Lung (tissue), 12 donors: Measurements from ENCODE around the gene SLC12A2. TPM values are rescaled to one million over a fixed set of nuclear protein-coding genes. Genes with fewer than 3 reads are reported as not detected.

ENCODE experiments used
- ATAC-seq: fragments of 200-7000 bp; cut with Tn5 transposase; one replicate; pipeline ENCODE4 v1.9.1; 2020; ENCODE audit warnings: moderate number of reproducible peaks; ENCODE audit not compliant: insufficient read depth, low FRiP score
- DNase-seq, 3 donors: peaks; one replicate each; pipeline ENCODE4 v3.0.0-alpha.2; 2013 to 2017
- H3K27ac ChIP-seq, 2 donors: one replicate each; pipeline ENCODE4 v1.5.1; 2013; ENCODE audit warnings: mild to moderate bottlenecking in 2 of 2, moderate library complexity in 2 of 2, control low read depth in 1 of 2, inconsistent platforms in 1 of 2, low read depth in 1 of 2, low read length in 1 of 2
- H3K27me3 ChIP-seq, 3 donors: one replicate each; pipeline ENCODE4 v1.5.1; 2013; ENCODE audit warnings: low read length in 2 of 3; ENCODE audit not compliant: control insufficient read depth in 3 of 3, insufficient read depth in 3 of 3
- H3K36me3 ChIP-seq, 4 donors: one replicate each; pipeline ENCODE4 v1.5.1; 2013; ENCODE audit warnings: low read length in 4 of 4, mild to moderate bottlenecking in 1 of 4, moderate library complexity in 1 of 4; ENCODE audit not compliant: control insufficient read depth in 4 of 4, insufficient read depth in 4 of 4
- H3K4me1 ChIP-seq, 5 donors: one replicate each; pipeline ENCODE4 v1.5.1; 2013; ENCODE audit warnings: low read length in 5 of 5, mild to moderate bottlenecking in 2 of 5, moderate library complexity in 1 of 5; ENCODE audit not compliant: control insufficient read depth in 5 of 5, insufficient read depth in 5 of 5
- H3K4me3 ChIP-seq: one replicate; pipeline ENCODE4 v1.5.1; 2013; ENCODE audit warnings: mild to moderate bottlenecking, control low read depth, moderate library complexity
- H3K9ac ChIP-seq, 2 donors: one replicate each; pipeline ENCODE4 v1.5.1; 2013; ENCODE audit warnings: low read length in 2 of 2, control low read depth in 1 of 2; ENCODE audit not compliant: insufficient read depth in 1 of 2
- H3K9me3 ChIP-seq, 4 donors: one replicate each; pipeline ENCODE4 v1.5.1; 2013; ENCODE audit warnings: low read length in 3 of 4, mild to moderate bottlenecking in 1 of 4, moderate library complexity in 1 of 4; ENCODE audit not compliant: control insufficient read depth in 4 of 4, insufficient read depth in 3 of 4
- CTCF ChIP-seq: IDR thresholded peaks from 2 replicates; pipeline ENCODE4 v1.5.1; 2012; ENCODE audit warnings: mild to moderate bottlenecking; ENCODE audit errors: control extremely low read depth, extremely low read depth
- WGBS, 2 donors: extraction: QIAGEN DNeasy Blood & Tissue Kit; methylation state at CpG; one replicate each; pipeline ENCODE4 v1.1.7; 2013; 5-methylcytosine and 5-hydroxymethylcytosine counted together
- polyA plus RNA-seq, 2 donors: library from polyadenylated mRNA; stranded (reverse); fragments of 200-250 nt; gene quantifications; one replicate each; pipeline ENCODE4 v1.2.1, GENCODE V29; 2013
- total RNA-seq, 2 donors: library from RNA; depleted of rRNA in 1 of 2; stranded (reverse); fragments of >200 nt in 1 of 2; gene quantifications; one replicate each; pipeline ENCODE4 v1.2.1, GENCODE V29; 2014 to 2021
- donor health status: control.
- donor health status: control.
- donor health status: Bipolar disorder and iron deficiency.
- donor health status: healthy.
- donor health status: DM: yes; HTN: yes; CAD: no.

The SLC12A2 gene
- total and polyA plus RNA-seq, 4 donors: 2.8 to 87.1 (median 16.4) TPM

GRCh38 chr5:128237546-128237945 lies 154.0 kb downstream of the SLC12A2 start:
- ATAC-seq (no peak), DNase-seq (no peak)
- Histone ChIP-seq H3K36me3 (no peaks in the 10 kb centered on the region), H3K9me3 (peaks cover 0 to 2% (median 0%) of the 10 kb centered on the region in 4 donors), H3K4me3 (no peak overlapping the region), H3K4me1 (peaks cover 0 to 3% (median 0%) of the 10 kb centered on the region in 5 donors), H3K9ac (no peak overlapping the region), H3K27ac (no peak overlapping the region), H3K27me3 (no peaks in the 10 kb centered on the region)
- TF ChIP-seq CTCF: no peak
- 77 to 85% methylated on average over 8 of the region's 8 CpGs for WGBS, 2 donors
